Type B pancreatic cell (in vitro differentiated cells): ENCODE results near the gene FNDC1. TPM values are rescaled to one million over a fixed set of nuclear protein-coding genes. Genes with fewer than 3 reads are reported as not detected.

Source experiments
- DNase-seq: peaks from one replicate; pipeline ENCODE4 v3.0.0; 2021; ENCODE audit warnings: mixed read lengths; ENCODE audit not compliant: unreplicated experiment; ENCODE audit errors: extremely low spot score
- H3K27ac Mint-ChIP-seq: 2 replicates; pipeline ENCODE4 v1.8.0; 2021; ENCODE audit warnings: mild to moderate bottlenecking, mixed read lengths
- H3K27me3 Mint-ChIP-seq: 2 replicates; pipeline ENCODE4 v1.8.0; 2021; ENCODE audit warnings: mixed read lengths
- H3K36me3 Mint-ChIP-seq: 2 replicates; pipeline ENCODE4 v1.8.0; 2021; ENCODE audit warnings: mixed read lengths
- H3K4me1 Mint-ChIP-seq: one replicate; pipeline ENCODE4 v1.8.0; 2021; ENCODE audit warnings: mixed read lengths; ENCODE audit not compliant: unreplicated experiment
- H3K4me3 Mint-ChIP-seq: 2 replicates; pipeline ENCODE4 v1.8.0; 2021; ENCODE audit warnings: mild to moderate bottlenecking, mixed read lengths
- H3K9me3 Mint-ChIP-seq: 2 replicates; pipeline ENCODE4 v1.8.0; 2021; ENCODE audit warnings: mixed read lengths
- CTCF ChIP-seq: fragments of 200-600 bp; sonication (generic); conservative IDR thresholded peaks from 2 replicates; pipeline ENCODE4 v1.5.0; 2021; ENCODE audit warnings: antibody characterized with exemption, mild to moderate bottlenecking
- total RNA-seq: library from RNA; stranded (reverse); gene quantifications from 2 replicates; pipeline ENCODE4 v1.2.1, GENCODE V29; 2021; ENCODE audit warnings: low replicate concordance

The FNDC1 gene
- total RNA-seq, 1 donor from 2014 or later = 1.7 TPM

DNA sequence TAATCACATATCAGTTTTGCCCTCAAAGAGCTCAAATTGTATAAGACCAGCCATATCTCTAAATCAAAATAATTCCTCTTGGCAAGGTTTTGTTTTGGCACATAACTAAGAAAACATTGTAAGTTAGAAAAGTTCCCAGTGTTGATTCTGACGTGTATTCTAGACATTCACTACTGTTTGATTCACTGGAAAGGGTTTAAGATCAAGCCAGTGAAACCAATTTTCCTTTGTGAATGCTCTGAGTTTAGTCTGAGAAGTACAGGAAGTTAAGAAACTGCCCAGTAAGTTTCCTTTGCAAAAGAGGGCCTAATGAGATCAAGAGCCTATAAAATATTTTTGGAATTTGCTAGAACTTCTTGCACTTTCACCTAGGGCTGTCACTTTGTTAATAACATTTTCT lies 143.0 kb downstream of the FNDC1 start:
- H3K4me1 Mint-ChIP-seq = no peaks in the 10 kb centered on the region
- DNase-seq = no peak
- TF ChIP-seq CTCF = no peak

GRCh38 chr6:159313018-159313417 lies 143.8 kb downstream of the FNDC1 start:
- no peak for TF ChIP-seq CTCF
- Mint-ChIP-seq H3K27me3 (peaks cover 6% of the 10 kb centered on the region), H3K4me3 (no peak overlapping the region), H3K9me3 (no peaks in the 10 kb centered on the region), H3K4me1 (no peaks in the 10 kb centered on the region), H3K36me3 (no peaks in the 10 kb centered on the region), H3K27ac (no peak overlapping the region)
- no peak for DNase-seq

More for the DNA sequence above, 143.0 kb downstream of the FNDC1 start:
- Mint-ChIP-seq H3K4me3 (no peak overlapping the region), H3K36me3 (no peaks in the 10 kb centered on the region), H3K27ac (no peak overlapping the region), H3K9me3 (no peaks in the 10 kb centered on the region), H3K27me3 (no peaks in the 10 kb centered on the region)

DNA sequence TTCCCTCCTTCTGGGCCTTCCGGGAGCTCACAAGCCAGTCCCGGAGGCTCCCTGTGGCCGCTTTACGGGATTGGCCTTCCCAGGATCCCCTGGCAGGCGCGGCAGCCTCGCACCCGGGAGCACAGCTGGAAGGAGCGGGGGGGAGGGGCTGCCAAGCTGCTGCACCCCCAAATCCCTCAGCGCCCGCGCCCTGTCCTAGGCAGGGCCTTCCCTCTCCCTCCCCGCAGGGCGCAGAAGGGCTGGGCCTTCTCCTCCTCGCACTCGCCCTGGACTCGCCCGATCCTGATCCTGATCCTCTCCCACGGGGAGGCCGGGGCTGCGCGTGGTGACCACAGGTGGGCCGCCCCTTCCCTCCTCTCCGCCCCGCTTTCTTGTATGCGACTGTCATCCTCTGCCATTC lies 146.4 kb downstream of the FNDC1 start:
- Mint-ChIP-seq H3K36me3 (no peaks in the 10 kb centered on the region), H3K27me3 (peaks cover 26% of the 10 kb centered on the region), H3K9me3 (no peaks in the 10 kb centered on the region), H3K4me3 (no peak overlapping the region), H3K27ac (no peak overlapping the region), H3K4me1 (no peaks in the 10 kb centered on the region)
- no peak for DNase-seq
- TF ChIP-seq CTCF = no peak

- Mint-ChIP-seq H3K4me1 (no peaks in the 10 kb centered on the region), H3K9me3 (no peaks in the 10 kb centered on the region), H3K27me3 (peaks cover 32% of the 10 kb centered on the region), H3K27ac (no peak overlapping the region), H3K36me3 (no peaks in the 10 kb centered on the region), H3K4me3 (no peak overlapping the region)
- no peak for TF ChIP-seq CTCF
- no peak for DNase-seq
These were observed 148.2 kb downstream of the FNDC1 start for GRCh38 chr6:159317430-159317829.

GRCh38 chr6:159321267-159321666 lies 152.1 kb downstream of the FNDC1 start:
- Mint-ChIP-seq H3K27me3 (peaks cover 32% of the 10 kb centered on the region), H3K9me3 (no peaks in the 10 kb centered on the region), H3K27ac (no peak overlapping the region), H3K4me3 (no peak overlapping the region), H3K4me1 (no peaks in the 10 kb centered on the region), H3K36me3 (no peaks in the 10 kb centered on the region)
- no peak for DNase-seq
- TF ChIP-seq CTCF = no peak

Other genes with a start within 250 kb of the FNDC1 start
- 9.7 and 11.8 TPM in 2 replicates for gene RSPH3, start 169.2 kb upstream of the FNDC1 start, total RNA-seq
- gene TAGAP, start 124.4 kb upstream of the FNDC1 start, total RNA-seq = 0.22 and 0.43 TPM in 2 replicates